Measurements from ENCODE around the gene PDLIM3.

The PDLIM3 gene

DNA sequence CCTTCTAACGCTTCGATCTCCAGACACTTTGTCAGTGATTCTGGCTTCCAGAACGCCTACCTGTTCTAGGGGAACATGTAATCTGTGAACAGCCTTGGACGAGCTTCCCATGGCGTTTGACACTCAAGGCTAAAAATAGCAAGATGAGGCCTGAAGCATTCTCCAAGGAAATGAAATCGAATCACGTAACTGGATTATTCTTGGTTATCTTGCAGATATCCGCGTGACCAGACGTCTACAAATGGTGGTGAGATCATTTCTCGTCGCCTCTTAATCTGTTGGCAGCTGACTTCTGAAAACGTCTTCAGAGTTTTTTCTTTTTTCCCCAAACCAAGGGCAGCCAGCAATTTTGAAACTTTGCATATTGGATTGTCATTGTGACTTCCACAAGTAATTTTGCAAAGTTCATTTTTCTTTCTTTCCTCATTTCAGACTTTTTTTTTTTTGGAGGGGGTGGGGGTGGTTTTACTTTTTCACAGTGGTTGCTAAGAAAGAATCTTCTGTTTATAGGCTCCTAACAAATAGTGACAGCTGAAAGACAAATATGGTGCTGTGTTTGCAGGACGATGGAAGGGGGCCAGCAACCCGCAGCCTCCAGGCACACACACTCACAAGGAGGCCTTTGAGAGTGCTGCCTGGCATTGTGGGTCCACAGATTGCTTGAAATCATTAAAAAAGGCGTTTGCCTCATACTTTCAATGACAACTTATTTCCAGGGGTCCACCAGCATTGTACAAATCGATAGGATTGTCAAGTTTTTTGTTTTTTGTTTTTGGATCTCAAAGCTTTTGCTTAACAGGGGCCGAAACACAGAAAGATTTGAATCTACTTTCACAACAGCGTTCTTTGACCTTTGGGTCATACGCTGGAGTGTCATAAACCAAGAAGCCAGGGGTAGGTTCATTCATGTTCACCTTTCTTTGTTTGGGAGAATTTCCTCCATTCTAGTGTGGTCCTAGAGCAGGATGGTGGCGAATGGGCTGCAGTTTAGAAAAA is 32.4 kb upstream of the PDLIM3 start:
- TF ChIP-seq ZBTB7A (IDR thresholded peaks at IDR 0.05; ENCODE audit: low read depth) (no peak), FOXM1 (IDR thresholded peaks at IDR 0.05; ENCODE audit: borderline replicate concordance, low read depth) (no peak), EP300 (IDR thresholded peaks at IDR 0.05; ENCODE audit: borderline replicate concordance) (no peak), EGR1 (IDR thresholded peaks at IDR 0.05) (no peak), CREB1 (IDR thresholded peaks at IDR 0.05; ENCODE audit: low read depth) (no peak), RAD21 (IDR thresholded peaks at IDR 0.05; ENCODE audit: low read depth) (no peak), USF1 (IDR thresholded peaks at IDR 0.05) (no peak), YY1 (IDR thresholded peaks at IDR 0.05; ENCODE audit: low read depth) (no peak), TCF12 (IDR thresholded peaks at IDR 0.05; ENCODE audit: low read depth) (no peak), TAF1 (IDR thresholded peaks at IDR 0.05; ENCODE audit: low read depth) (no peak)

DNA sequence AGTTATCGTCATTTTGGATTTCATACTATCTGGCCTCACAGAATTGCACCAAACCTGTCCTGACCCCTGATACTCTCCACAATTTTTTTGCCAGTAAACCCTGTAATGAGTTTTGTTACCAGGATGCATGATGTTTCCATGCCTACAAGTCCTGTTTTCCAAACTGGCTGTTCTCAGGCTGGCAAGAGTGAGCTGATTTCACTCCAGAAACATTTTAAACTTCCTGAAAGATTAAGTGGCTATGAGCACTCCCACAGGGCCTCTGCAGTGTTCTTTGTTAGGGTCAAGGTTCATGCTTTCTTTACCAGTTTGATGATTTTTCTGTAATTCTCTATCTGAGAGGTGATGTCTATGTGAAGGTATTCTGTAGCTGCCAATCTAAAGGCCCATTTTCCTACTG is 31.7 kb upstream of the PDLIM3 start:
- no peak for TF ChIP-seq CEBPB (IDR thresholded peaks at IDR 0.05)
- TF ChIP-seq YY1 (IDR thresholded peaks at IDR 0.05; ENCODE audit: low read depth) = no peak
- TF ChIP-seq, protein P1, sequence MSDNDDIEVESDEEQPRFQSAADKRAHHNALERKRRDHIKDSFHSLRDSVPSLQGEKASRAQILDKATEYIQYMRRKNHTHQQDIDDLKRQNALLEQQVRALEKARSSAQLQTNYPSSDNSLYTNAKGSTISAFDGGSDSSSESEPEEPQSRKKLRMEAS (IDR thresholded peaks at IDR 0.05) = no peak
- TF ChIP-seq ZBTB7A (IDR thresholded peaks at IDR 0.05; ENCODE audit: low read depth) = no peak
- no peak for TF ChIP-seq TEAD4 (IDR thresholded peaks at IDR 0.05)
- TF ChIP-seq FOXM1 (IDR thresholded peaks at IDR 0.05; ENCODE audit: borderline replicate concordance, low read depth) = no peak
- TF ChIP-seq, protein P2, sequence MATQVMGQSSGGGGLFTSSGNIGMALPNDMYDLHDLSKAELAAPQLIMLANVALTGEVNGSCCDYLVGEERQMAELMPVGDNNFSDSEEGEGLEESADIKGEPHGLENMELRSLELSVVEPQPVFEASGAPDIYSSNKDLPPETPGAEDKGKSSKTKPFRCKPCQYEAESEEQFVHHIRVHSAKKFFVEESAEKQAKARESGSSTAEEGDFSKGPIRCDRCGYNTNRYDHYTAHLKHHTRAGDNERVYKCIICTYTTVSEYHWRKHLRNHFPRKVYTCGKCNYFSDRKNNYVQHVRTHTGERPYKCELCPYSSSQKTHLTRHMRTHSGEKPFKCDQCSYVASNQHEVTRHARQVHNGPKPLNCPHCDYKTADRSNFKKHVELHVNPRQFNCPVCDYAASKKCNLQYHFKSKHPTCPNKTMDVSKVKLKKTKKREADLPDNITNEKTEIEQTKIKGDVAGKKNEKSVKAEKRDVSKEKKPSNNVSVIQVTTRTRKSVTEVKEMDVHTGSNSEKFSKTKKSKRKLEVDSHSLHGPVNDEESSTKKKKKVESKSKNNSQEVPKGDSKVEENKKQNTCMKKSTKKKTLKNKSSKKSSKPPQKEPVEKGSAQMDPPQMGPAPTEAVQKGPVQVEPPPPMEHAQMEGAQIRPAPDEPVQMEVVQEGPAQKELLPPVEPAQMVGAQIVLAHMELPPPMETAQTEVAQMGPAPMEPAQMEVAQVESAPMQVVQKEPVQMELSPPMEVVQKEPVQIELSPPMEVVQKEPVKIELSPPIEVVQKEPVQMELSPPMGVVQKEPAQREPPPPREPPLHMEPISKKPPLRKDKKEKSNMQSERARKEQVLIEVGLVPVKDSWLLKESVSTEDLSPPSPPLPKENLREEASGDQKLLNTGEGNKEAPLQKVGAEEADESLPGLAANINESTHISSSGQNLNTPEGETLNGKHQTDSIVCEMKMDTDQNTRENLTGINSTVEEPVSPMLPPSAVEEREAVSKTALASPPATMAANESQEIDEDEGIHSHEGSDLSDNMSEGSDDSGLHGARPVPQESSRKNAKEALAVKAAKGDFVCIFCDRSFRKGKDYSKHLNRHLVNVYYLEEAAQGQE (IDR thresholded peaks at IDR 0.05; ENCODE audit: low read depth) = no peak
- no peak for TF ChIP-seq TAF1 (IDR thresholded peaks at IDR 0.05; ENCODE audit: low read depth)
- no peak for TF ChIP-seq EGR1 (IDR thresholded peaks at IDR 0.05)
- TF ChIP-seq EP300 (IDR thresholded peaks at IDR 0.05; ENCODE audit: borderline replicate concordance) = no peak
- no peak for TF ChIP-seq USF1 (IDR thresholded peaks at IDR 0.05)
- TF ChIP-seq NFIC (IDR thresholded peaks at IDR 0.05) = no peak

- no peak for TF ChIP-seq NFIC (IDR thresholded peaks at IDR 0.05)
These were observed 31.1 kb upstream of the PDLIM3 start for GRCh38 chr4:185566425-185566824.

DNA sequence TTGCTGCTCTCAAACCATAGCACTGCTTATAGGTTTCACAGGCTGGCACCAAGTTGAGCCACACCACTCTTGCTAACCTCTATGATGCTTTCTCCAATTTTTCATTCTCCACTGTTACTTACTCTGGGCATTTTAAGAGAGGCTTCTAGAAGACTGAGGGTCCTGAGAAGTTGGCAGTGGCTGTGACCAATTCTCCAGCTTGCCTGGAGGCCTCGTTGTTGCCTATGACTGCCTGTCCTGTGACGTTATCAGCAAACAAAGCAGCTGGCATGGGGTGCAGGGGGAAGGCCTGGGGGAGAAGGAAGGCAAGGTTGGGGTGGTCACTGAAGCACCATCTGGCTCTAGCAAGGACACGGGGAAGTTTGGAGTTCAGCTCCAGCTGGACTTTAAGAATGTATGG is 30.4 kb upstream of the PDLIM3 start:
- TF ChIP-seq CEBPB (IDR thresholded peaks at IDR 0.05) (no peak), EGR1 (IDR thresholded peaks at IDR 0.05) (no peak), USF1 (IDR thresholded peaks at IDR 0.05) (no peak), YY1 (IDR thresholded peaks at IDR 0.05; ENCODE audit: low read depth) (no peak), FOXM1 (IDR thresholded peaks at IDR 0.05; ENCODE audit: borderline replicate concordance, low read depth) (no peak), NFIC (IDR thresholded peaks at IDR 0.05) (no peak), RAD21 (IDR thresholded peaks at IDR 0.05; ENCODE audit: low read depth) (no peak), CREB1 (IDR thresholded peaks at IDR 0.05; ENCODE audit: low read depth) (no peak), TCF12 (IDR thresholded peaks at IDR 0.05; ENCODE audit: low read depth) (no peak), EP300 (IDR thresholded peaks at IDR 0.05; ENCODE audit: borderline replicate concordance) (no peak), ZBTB7A (IDR thresholded peaks at IDR 0.05; ENCODE audit: low read depth) (no peak), TEAD4 (IDR thresholded peaks at IDR 0.05) (no peak), TAF1 (IDR thresholded peaks at IDR 0.05; ENCODE audit: low read depth) (no peak)
- TF ChIP-seq, protein P2 (IDR thresholded peaks at IDR 0.05; ENCODE audit: low read depth) = no peak
- TF ChIP-seq, protein P1 (IDR thresholded peaks at IDR 0.05) = no peak

DNA sequence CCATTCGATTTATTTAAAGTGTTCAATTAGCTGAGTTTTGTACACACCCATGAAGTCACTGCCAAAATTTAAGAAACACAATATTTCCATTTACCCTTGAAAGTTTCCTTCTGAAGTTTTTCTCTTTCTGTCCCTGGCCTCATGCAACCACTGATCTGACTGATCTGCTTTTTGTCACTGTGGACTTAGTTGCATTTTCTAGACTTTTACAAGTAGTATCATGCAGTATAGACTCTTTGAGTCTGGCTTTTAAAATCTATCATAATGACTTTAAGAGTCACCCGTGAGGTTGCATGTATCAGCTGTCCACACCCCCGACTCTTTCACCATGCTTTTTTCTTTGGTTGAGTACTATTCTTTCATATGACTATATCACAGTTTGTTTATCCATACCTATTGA is 29.0 kb upstream of the PDLIM3 start:
- TF ChIP-seq TCF12 (IDR thresholded peaks at IDR 0.05; ENCODE audit: low read depth) (no peak), NFIC (IDR thresholded peaks at IDR 0.05) (no peak), USF1 (IDR thresholded peaks at IDR 0.05) (no peak), EGR1 (IDR thresholded peaks at IDR 0.05) (no peak), CEBPB (IDR thresholded peaks at IDR 0.05) (no peak), FOXM1 (IDR thresholded peaks at IDR 0.05; ENCODE audit: borderline replicate concordance, low read depth) (no peak), CREB1 (IDR thresholded peaks at IDR 0.05; ENCODE audit: low read depth) (no peak), YY1 (IDR thresholded peaks at IDR 0.05; ENCODE audit: low read depth) (no peak)
